ENCODE measurements around the gene SLC6A17. TPM values are rescaled to one million over a fixed set of nuclear protein-coding genes. Genes with fewer than 3 reads are reported as not detected.

Gene SLC6A17
- total RNA-seq, 4 donors from 2014 or later = 0.42 to 1.8 (median 0.57) TPM

DNA sequence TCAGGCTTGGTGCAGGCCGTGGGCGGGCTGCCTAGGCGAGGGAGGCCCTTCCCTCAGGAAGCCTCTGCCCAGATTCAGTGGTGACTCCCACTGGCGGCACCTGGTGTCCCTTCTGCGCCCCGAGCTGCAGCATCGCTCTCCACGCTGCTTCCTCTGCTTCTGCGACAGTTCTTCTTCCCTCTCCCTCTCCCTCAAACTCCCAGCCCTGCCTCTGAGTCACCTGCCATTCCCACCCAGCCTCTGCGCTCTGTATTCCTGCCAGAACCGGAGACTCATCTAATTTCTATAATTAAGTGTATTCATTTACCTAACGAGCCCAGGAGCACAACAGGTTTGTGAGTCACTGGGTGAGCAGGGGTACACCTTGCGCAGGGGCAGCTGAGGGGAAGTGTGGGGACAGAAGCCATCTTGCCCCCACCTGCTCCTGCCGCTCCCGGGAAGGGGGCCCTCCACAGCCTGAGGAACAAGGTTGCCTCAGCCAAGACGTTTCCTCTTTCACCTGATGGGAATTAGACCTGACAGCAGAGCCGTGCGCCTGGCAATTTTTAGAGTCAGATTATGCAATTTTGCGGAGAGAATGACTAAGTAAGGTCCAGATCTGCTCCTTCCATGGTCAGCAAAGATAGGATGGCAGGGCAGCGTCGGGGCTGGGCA, 79.2 kb downstream of the SLC6A17 start:
- 80% methylated on average over 21 of the region's 21 CpGs for WGBS
- H3K36me3 ChIP-seq = peaks cover 10 to 83% (median 75%) of the 10 kb centered on the region in 4 donors
- H3K27ac ChIP-seq (replicated peaks in 1 of 4) = no peak overlapping the region
- H3K4me3 ChIP-seq = no peak overlapping the region
- TF ChIP-seq, protein P1, sequence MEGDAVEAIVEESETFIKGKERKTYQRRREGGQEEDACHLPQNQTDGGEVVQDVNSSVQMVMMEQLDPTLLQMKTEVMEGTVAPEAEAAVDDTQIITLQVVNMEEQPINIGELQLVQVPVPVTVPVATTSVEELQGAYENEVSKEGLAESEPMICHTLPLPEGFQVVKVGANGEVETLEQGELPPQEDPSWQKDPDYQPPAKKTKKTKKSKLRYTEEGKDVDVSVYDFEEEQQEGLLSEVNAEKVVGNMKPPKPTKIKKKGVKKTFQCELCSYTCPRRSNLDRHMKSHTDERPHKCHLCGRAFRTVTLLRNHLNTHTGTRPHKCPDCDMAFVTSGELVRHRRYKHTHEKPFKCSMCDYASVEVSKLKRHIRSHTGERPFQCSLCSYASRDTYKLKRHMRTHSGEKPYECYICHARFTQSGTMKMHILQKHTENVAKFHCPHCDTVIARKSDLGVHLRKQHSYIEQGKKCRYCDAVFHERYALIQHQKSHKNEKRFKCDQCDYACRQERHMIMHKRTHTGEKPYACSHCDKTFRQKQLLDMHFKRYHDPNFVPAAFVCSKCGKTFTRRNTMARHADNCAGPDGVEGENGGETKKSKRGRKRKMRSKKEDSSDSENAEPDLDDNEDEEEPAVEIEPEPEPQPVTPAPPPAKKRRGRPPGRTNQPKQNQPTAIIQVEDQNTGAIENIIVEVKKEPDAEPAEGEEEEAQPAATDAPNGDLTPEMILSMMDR (IDR thresholded peaks at IDR 0.05) = no peak
- no peak for TF ChIP-seq POLR2AphosphoS5 (IDR thresholded peaks at IDR 0.05)
- no peak for TF ChIP-seq EP300 (IDR thresholded peaks at IDR 0.05)
- TF ChIP-seq POLR2A (IDR thresholded peaks at IDR 0.05; ENCODE audit: low read depth) = no peak
- no peaks in the 10 kb centered on the region for H3K27me3 ChIP-seq
- intact Hi-C loops (cut with DNase I) = no loop called here
- no peaks in the 10 kb centered on the region for H3K4me1 ChIP-seq
- no peak for DNase-seq (ENCODE audit: extremely low spot score)
- peaks cover 0 to 9% (median 4%) of the 10 kb centered on the region in 4 donors for H3K9me3 ChIP-seq

DNA sequence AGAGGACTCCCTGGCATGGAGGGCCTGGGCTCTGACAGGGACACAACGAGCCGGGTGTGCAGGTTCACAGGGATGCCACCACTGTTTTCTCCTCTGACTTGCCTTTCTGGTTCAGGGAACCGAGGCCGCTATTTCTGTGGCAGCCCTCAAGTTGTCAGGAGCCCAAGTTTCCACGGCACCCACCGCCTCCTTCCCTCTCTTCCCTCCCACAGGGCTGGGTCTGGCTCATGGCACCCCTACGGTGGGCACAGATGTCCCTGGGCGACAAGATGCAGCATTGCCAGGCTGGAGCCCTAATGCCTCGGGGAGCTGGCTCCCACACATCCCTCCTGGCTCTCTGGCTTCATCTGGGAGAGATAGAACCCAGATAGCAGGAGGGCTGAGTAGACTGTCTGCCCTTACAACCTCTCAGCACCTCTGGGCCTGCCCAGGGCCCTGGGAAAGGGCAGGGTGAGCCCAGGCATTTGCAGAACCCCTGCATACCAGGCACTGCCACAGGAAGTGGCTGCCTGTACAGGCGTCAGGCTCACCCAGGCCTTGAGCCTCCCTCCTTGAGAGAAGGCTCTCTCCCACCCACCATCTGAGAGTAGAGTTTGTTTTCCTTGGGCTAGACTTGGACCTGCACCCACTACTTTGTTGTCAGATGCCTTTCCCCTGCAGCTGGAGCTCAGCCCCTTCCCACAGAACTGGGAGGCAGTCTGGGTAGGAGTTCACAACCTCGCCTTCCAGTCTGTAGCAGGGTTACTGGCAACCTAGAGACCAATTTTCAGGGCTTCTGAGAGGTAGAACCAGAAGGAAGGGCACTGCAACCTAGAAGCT, 80.3 kb downstream of the SLC6A17 start:
- Histone ChIP-seq H3K4me1 (peaks cover 0 to 7% (median 6%) of the 10 kb centered on the region in 4 donors), H3K36me3 (peaks cover 10 to 82% (median 75%) of the 10 kb centered on the region in 4 donors), H3K4me3 (no peak overlapping the region), H3K27ac (replicated peaks in 1 of 4) (no peak overlapping the region), H3K9me3 (peaks cover 0 to 9% (median 4%) of the 10 kb centered on the region in 4 donors), H3K27me3 (no peaks in the 10 kb centered on the region)
- DNase-seq (ENCODE audit: extremely low spot score) = no peak
- 89% methylated on average over 10 of the region's 11 CpGs for WGBS
- TF ChIP-seq, protein P1 (IDR thresholded peaks at IDR 0.05) = no peak
- intact Hi-C loops (cut with DNase I) = no loop called here

DNA sequence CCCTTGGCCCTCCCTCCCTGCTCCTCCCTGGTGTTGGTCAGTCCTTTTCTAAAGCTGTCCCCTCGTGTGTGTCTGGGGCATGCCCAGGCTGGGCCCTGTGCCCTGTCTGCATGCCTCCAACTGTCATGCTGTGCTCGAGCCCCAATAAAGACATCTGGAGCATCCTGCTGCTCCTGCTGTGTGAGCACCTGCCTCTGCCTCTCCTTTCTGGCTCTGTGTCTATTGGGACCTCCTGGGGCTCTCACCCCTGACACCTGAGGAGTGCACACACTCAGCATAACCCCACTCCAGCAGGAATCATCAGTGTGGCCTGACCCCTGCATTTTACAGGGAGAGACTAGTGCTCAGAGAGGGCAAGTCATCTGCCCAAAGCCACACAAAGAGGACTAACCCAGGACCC, 83.6 kb downstream of the SLC6A17 start:
- WGBS = 73% methylated on average over 2 of the region's 2 CpGs
- H3K36me3 ChIP-seq = peaks cover 8 to 52% (median 44%) of the 10 kb centered on the region in 4 donors
- H3K27ac ChIP-seq (replicated peaks in 1 of 4) = no peak overlapping the region
- H3K4me1 ChIP-seq = peaks cover 0 to 9% (median 6%) of the 10 kb centered on the region in 4 donors
- intact Hi-C loops (cut with DNase I) = no loop called here
- H3K9me3 ChIP-seq = peaks cover 0 to 9% (median 4%) of the 10 kb centered on the region in 4 donors
- no peaks in the 10 kb centered on the region for H3K27me3 ChIP-seq
- DNase-seq (ENCODE audit: extremely low spot score) = no peak
- H3K4me3 ChIP-seq = no peak overlapping the region
- TF ChIP-seq EP300 (IDR thresholded peaks at IDR 0.05) (no peak), POLR2A (IDR thresholded peaks at IDR 0.05; ENCODE audit: low read depth) (no peak), POLR2AphosphoS5 (IDR thresholded peaks at IDR 0.05) (no peak)
- TF ChIP-seq, protein P1 (IDR thresholded peaks at IDR 0.05) = no peak

DNA sequence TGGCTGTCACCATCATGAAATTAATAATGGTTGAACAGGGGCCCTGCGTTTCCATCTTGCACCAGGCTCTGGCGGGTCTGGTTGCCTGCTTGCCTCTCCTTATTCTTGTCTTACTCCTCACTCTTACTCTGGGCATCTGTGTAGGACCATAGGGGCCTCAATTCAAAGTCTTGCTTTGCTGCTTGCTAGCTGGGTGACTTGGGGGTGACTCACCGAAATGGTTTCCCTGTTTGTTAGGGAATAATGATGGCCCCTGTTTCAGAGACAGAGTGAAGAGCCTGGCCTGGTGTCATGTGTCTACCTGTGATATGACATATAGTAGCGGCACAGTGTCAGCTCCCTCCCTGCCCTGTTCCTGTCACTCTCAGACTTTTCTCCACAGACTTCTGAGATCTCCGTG, 84.4 kb downstream of the SLC6A17 start:
- no peak for DNase-seq (ENCODE audit: extremely low spot score)
- peak overlapping the region in 1 of 4 donors; percentile 19 for H3K27ac ChIP-seq (replicated peaks in 1 of 4)
- no peaks in the 10 kb centered on the region for H3K27me3 ChIP-seq
- H3K4me1 ChIP-seq = peaks cover 0 to 11% (median 6%) of the 10 kb centered on the region in 4 donors
- WGBS = 78% methylated on average over 5 of the region's 5 CpGs
- H3K4me3 ChIP-seq = no peak overlapping the region
- TF ChIP-seq POLR2A (IDR thresholded peaks at IDR 0.05; ENCODE audit: low read depth) = no peak
- TF ChIP-seq, protein P1 (IDR thresholded peaks at IDR 0.05) = no peak
- no peak for TF ChIP-seq EP300 (IDR thresholded peaks at IDR 0.05)
- TF ChIP-seq POLR2AphosphoS5 (IDR thresholded peaks at IDR 0.05) = no peak
- intact Hi-C loops (cut with DNase I) = no loop called here
- H3K36me3 ChIP-seq = peaks cover 5 to 43% (median 35%) of the 10 kb centered on the region in 4 donors
- peaks cover 0 to 9% (median 4%) of the 10 kb centered on the region in 4 donors for H3K9me3 ChIP-seq

All from esophagus muscularis mucosa (tissue), 4 donors.